K562 (cell line): Measurements from ENCODE around the gene JAG2. TPM values are rescaled to one million over a fixed set of nuclear protein-coding genes. Genes with fewer than 3 reads are reported as not detected.

Source experiments
- ATAC-seq: fragments of 200-7000 bp; cut with Tn5 transposase; 3 replicates; pipeline ENCODE4 v1.9.1; 2020; ENCODE audit warnings: moderate library complexity
- BruUV-seq: library from RNA; stranded (reverse); fragments of 400-500 nt; replicated peaks from 2 replicates; lab custom pipeline; 2021; lab: Mats Ljungman, UMichigan
- CTCF ChIA-PET: fragments of 300-600 bp; formaldehyde crosslinking; extraction: SDS; loops from one replicate; lab custom pipeline; 2021; ENCODE audit warnings: low intra/inter-chr PET ratio; lab: Yijun Ruan, JAX
- POLR2A ChIA-PET: fragments of 300-600, 350-650 bp; sonication (Branson Sonifier 250); formaldehyde crosslinking; extraction: SDS; loops from one replicate; lab custom pipeline; 2021; ENCODE audit warnings: antibody characterized with exemption, inconsistent platforms; lab: Yijun Ruan, JAX
- DNase-seq, 4 experiments: peaks; one replicate each; pipeline versions ENCODE4 v3.0.0 to v3.0.0-alpha.2; 2011 to 2018; ENCODE audit warnings: low spot score in 3 of 4, mixed read lengths in 3 of 4; ENCODE audit errors: extremely low read depth in 1 of 4
- FAIRE-seq: peaks from 2 replicates; lab custom pipeline; 2011; peaks lifted over from hg19 to GRCh38; lab: Jason Lieb, UNC
- H2AFZ ChIP-seq: 2 replicates; pipeline ENCODE4 v1.6.0; 2011; ENCODE audit warnings: low read depth, low read length, control low read depth, inconsistent platforms
- H3K27ac ChIP-seq: fragments of 200-600 bp; 3 replicates; pipeline ENCODE4 v1.8.0; 2011; ENCODE audit warnings: low read depth, mild to moderate bottlenecking, control low read depth, inconsistent platforms, low read length, moderate library complexity, mixed read lengths; ENCODE audit errors: extremely low read depth
- H3K27me3 ChIP-seq, 2 experiments: fragments of 300-600 bp in 1 of 2; 2 replicates in 1 of 2; 3 replicates in 1 of 2; pipeline versions ENCODE4 v1.6.0 to v1.8.0; 2011; ENCODE audit warnings: inconsistent platforms in 2 of 2, low read length in 2 of 2, mild to moderate bottlenecking in 1 of 2, mixed read lengths in 1 of 2, moderate library complexity in 1 of 2; ENCODE audit not compliant: control insufficient read depth in 2 of 2, insufficient read depth in 2 of 2
- H3K36me3 ChIP-seq: fragments of 300-600 bp; 3 replicates; pipeline ENCODE4 v1.8.0; 2011; ENCODE audit warnings: mild to moderate bottlenecking, low read length, inconsistent platforms; ENCODE audit not compliant: control insufficient read depth, insufficient read depth
- H3K4me1 ChIP-seq, 2 experiments: fragments of 200-600 bp in 1 of 2; replicated peaks in 1 of 2; 2 replicates in 1 of 2; 3 replicates in 1 of 2; pipeline versions ENCODE4 v1.5.1 to v1.8.0; 2011; ENCODE audit warnings: inconsistent platforms in 2 of 2, low read length in 2 of 2, mild to moderate bottlenecking in 1 of 2, mixed read lengths in 1 of 2, moderate library complexity in 1 of 2; ENCODE audit not compliant: control insufficient read depth in 2 of 2, insufficient read depth in 2 of 2
- H3K4me2 ChIP-seq: 2 replicates; pipeline ENCODE4 v1.6.1; 2011; ENCODE audit warnings: low read length, control low read depth, inconsistent platforms, mixed read lengths; ENCODE audit not compliant: insufficient read depth
- H3K4me3 ChIP-seq: fragments of 200-600 bp; sonication (generic), shearing (Covaris generic); 2 replicates; pipeline ENCODE4 v1.5.1; 2016; ENCODE audit warnings: control low read depth, inconsistent platforms
- H3K79me2 ChIP-seq: fragments of 200-600 bp; 3 replicates; pipeline ENCODE4 v1.8.0; 2011; ENCODE audit warnings: low read length, inconsistent platforms; ENCODE audit not compliant: control insufficient read depth, insufficient read depth
- H3K9ac ChIP-seq, 2 experiments: 2 replicates each; pipeline versions ENCODE4 v1.6.0 to v1.6.1; 2011; ENCODE audit warnings: low read depth in 2 of 2, low read length in 2 of 2, control low read depth in 1 of 2, inconsistent platforms in 1 of 2, mild to moderate bottlenecking in 1 of 2, mixed read lengths in 1 of 2; ENCODE audit not compliant: insufficient read depth in 1 of 2
- H3K9me1 ChIP-seq: one replicate; pipeline ENCODE4 v1.6.0; 2011; ENCODE audit warnings: inconsistent platforms, mild to moderate bottlenecking, low read length, moderate library complexity; ENCODE audit not compliant: control insufficient read depth, insufficient read depth
- H3K9me3 ChIP-seq: replicated peaks from 2 replicates; pipeline ENCODE4 v1.5.1; 2011; ENCODE audit warnings: low read depth, low read length, inconsistent platforms; ENCODE audit not compliant: control insufficient read depth, insufficient read depth
- H4K20me1 ChIP-seq: replicated peaks from 2 replicates; pipeline ENCODE4 v1.6.1; 2011; ENCODE audit warnings: low read length, inconsistent platforms, mixed read lengths; ENCODE audit not compliant: control insufficient read depth, insufficient read depth
- BHLHE40 ChIP-seq: IDR thresholded peaks from 2 replicates; pipeline ENCODE4 v1.6.1; 2011; ENCODE audit warnings: low read length, improper control_type of control experiment
- DACH1 ChIP-seq: fragments of 450-650 bp; IDR thresholded peaks from 2 replicates; pipeline ENCODE4 v1.6.1; 2018; ENCODE audit not compliant: partially characterized antibody
- ETV5 ChIP-seq: sonication (generic); formaldehyde crosslinking; IDR thresholded peaks from 2 replicates; pipeline ENCODE4 v1.4.0; 2020; ENCODE audit warnings: low read depth, mild to moderate bottlenecking, missing genetic modification reagents
- KAT8 ChIP-seq: fragments of 450-650 bp; IDR thresholded peaks from 2 replicates; pipeline ENCODE4 v1.6.1; 2016; ENCODE audit warnings: low read depth, mild to moderate bottlenecking
- MCM5 ChIP-seq: fragments of 450-650 bp; IDR thresholded peaks from 2 replicates; pipeline ENCODE4 v1.6.1; 2016; ENCODE audit warnings: low read depth
- MEF2A ChIP-seq: IDR thresholded peaks from 2 replicates; pipeline ENCODE4 v1.6.1; 2011; ENCODE audit warnings: low read depth, mild to moderate bottlenecking, low read length, moderate library complexity; ENCODE audit not compliant: control insufficient read depth
- NCOR1 ChIP-seq: fragments of 450-650 bp; IDR thresholded peaks from 2 replicates; pipeline ENCODE4 v1.6.1; 2016; ENCODE audit warnings: mild to moderate bottlenecking, moderate library complexity
- NELFE ChIP-seq: IDR thresholded peaks from 2 replicates; pipeline ENCODE4 v1.6.1; 2011; ENCODE audit warnings: mild to moderate bottlenecking; ENCODE audit not compliant: insufficient read depth, insufficient read length
- PCBP1 ChIP-seq: fragments of 200-400 bp; formaldehyde crosslinking; IDR thresholded peaks from 2 replicates; pipeline ENCODE4 v1.6.1; 2018; ENCODE audit warnings: mild to moderate bottlenecking, low read depth, low read length; ENCODE audit not compliant: poor library complexity, severe bottlenecking
- PRMT5 ChIP-seq: sonication (generic); formaldehyde crosslinking; IDR thresholded peaks from 2 replicates; pipeline ENCODE4 v1.5.0; 2020; ENCODE audit warnings: missing genetic modification reagents
- SP2 ChIP-seq: IDR thresholded peaks from 2 replicates; pipeline ENCODE4 v1.6.1; 2011; ENCODE audit warnings: mild to moderate bottlenecking, low read depth, low read length, moderate library complexity; ENCODE audit not compliant: poor library complexity, severe bottlenecking; ENCODE audit errors: extremely low read depth
- TRIM24 ChIP-seq, 2 experiments: fragments of 450-650 bp; IDR thresholded peaks; 2 replicates each; pipeline ENCODE4 v1.6.1; 2016
- TSC22D4 ChIP-seq: fragments of 450-650 bp; IDR thresholded peaks from 2 replicates; pipeline ENCODE4 v1.6.1; 2016; ENCODE audit warnings: missing genetic modification characterization, missing biosample characterization, control low read depth
- XRCC4 ChIP-seq: IDR thresholded peaks from one replicate; pipeline ENCODE4 v1.6.1; 2011; ENCODE audit not compliant: insufficient read depth, insufficient read length; ENCODE audit errors: extremely low read depth
- ZBTB49 ChIP-seq: sonication (generic); formaldehyde crosslinking; IDR thresholded peaks from 2 replicates; pipeline ENCODE4 v1.8.0; 2022; ENCODE audit warnings: missing genetic modification reagents, mild to moderate bottlenecking, borderline replicate concordance
- ZFP1 ChIP-seq: fragments of 450-650 bp; formaldehyde crosslinking; IDR thresholded peaks from 2 replicates; pipeline ENCODE4 v1.4.0; 2020; ENCODE audit warnings: mild to moderate bottlenecking, mixed read lengths
- ZFX ChIP-seq: sonication (generic); formaldehyde crosslinking; IDR thresholded peaks from 2 replicates; pipeline ENCODE4 v1.8.0; 2022; ENCODE audit warnings: mild to moderate bottlenecking, missing genetic modification reagents, moderate library complexity
- ZNF24 ChIP-seq: fragments of 450-650 bp; IDR thresholded peaks from 2 replicates; pipeline ENCODE4 v1.6.1; 2016
- WGBS: fragments of 100-300 bp; shearing (Covaris generic); methylation state at CpG from one replicate; pipeline ENCODE4 v1.1.6; 2016; ENCODE audit warnings: low coverage, mixed read lengths; ENCODE audit not compliant: insufficient coverage; ENCODE audit errors: missing lambda C conversion rate; 5-methylcytosine and 5-hydroxymethylcytosine counted together
- in situ Hi-C: fragments of 300-500 bp; cut with MboI; formaldehyde crosslinking; loops from 4 replicates; pipeline ENCODE4 v1.15.0; 2018; ENCODE audit warnings: inconsistent platforms, mixed read lengths
- intact Hi-C: fragments of 100-400 bp; cut with micrococcal nuclease; formaldehyde crosslinking; loops from 2 replicates; pipeline ENCODE4 v1.14.2; 2022
- polyA plus RNA-seq, 8 experiments: library from polyadenylated mRNA; depleted of rRNA in 4 of 8; stranded (reverse) in 5 of 8; unstranded in 3 of 8; fragments of >200 nt; fragmentation: Nextera tagmentation in 2 of 8; fragmentation: Illumina TruSeq in 1 of 8; extraction: Ambion mirVana in 2 of 8; extraction: Trizol in 1 of 8; gene quantifications; 2 replicates each; pipeline versions ENCODE4 v1.2.1 to v1.2.3, GENCODE V29; 2011 to 2014; ENCODE audit warnings: inconsistent platforms in 1 of 8, missing spikeins in 1 of 8
- total RNA-seq, 7 experiments: library from RNA; depleted of rRNA in 6 of 7; stranded (reverse); fragments of >200 nt in 6 of 7; fragmentation: Illumina TruSeq in 2 of 7; extraction: Trizol in 2 of 7; gene quantifications; 2 replicates each; pipeline versions ENCODE4 v1.2.1 to v1.2.3, GENCODE V29; 2011 to 2021; ENCODE audit warnings: low replicate concordance in 1 of 7
- TF ChIP-seq, protein P1 (sequence below): sonication (generic); formaldehyde crosslinking; IDR thresholded peaks from 2 replicates; pipeline ENCODE4 v1.8.1; 2023; ENCODE audit warnings: mild to moderate bottlenecking, missing genetic modification reagents, moderate library complexity

Gene JAG2
- total and polyA plus RNA-seq, 9 of the 15 experiments (the other 6 are each of a cell fraction or from before 2014, with no cell fraction given), result 0.25 to 48.4 (median 8.6) TPM

GRCh38 chr14:105151838-105152793 lies 16.5 kb downstream of the JAG2 start:
- CTCF ChIA-PET, result no interaction called here
- Histone ChIP-seq H3K4me3 (no peak overlapping the region), H3K9ac (no peak overlapping the region), H3K4me2 (no peak overlapping the region), H3K9me3 (no peaks in the 10 kb centered on the region), H4K20me1 (no peaks in the 10 kb centered on the region), H2AFZ (no peak overlapping the region), H3K27me3 (no peaks in the 10 kb centered on the region), H3K79me2 (no peaks in the 10 kb centered on the region), H3K36me3 (peaks cover 14% of the 10 kb centered on the region; the same call in 1 of the 3 replicates), H3K27ac (no peak overlapping the region), H3K4me1 (peaks cover 0 to 18% of the 10 kb centered on the region in 2 experiments; a peak in 2 of 5 replicates), H3K9me1 (no peaks in the 10 kb centered on the region)
- no peak for TF ChIP-seq MCM5
- TF ChIP-seq BHLHE40, result no peak
- no peak for TF ChIP-seq ZFP1 (CRISPR knock-in tag)
- no peak for TF ChIP-seq NCOR1
- TF ChIP-seq DACH1, result no peak
- no peak for TF ChIP-seq ZBTB49 (CRISPR knock-in tag)
- no peak for TF ChIP-seq NELFE
- no peak for TF ChIP-seq PRMT5 (CRISPR knock-in tag)
- TF ChIP-seq ZNF24, result no peak
- TF ChIP-seq SP2, result no peak
- TF ChIP-seq ETV5 (CRISPR knock-in tag), result no peak
- TF ChIP-seq ZFX, result no peak
- no peak for TF ChIP-seq TSC22D4 (tag)
- TF ChIP-seq MEF2A, result no peak
- no peak for TF ChIP-seq TRIM24 (IDR thresholded peaks at IDR 0.05)
- no peak for TF ChIP-seq KAT8
- TF ChIP-seq XRCC4, result no peak
- TF ChIP-seq, protein P1, sequence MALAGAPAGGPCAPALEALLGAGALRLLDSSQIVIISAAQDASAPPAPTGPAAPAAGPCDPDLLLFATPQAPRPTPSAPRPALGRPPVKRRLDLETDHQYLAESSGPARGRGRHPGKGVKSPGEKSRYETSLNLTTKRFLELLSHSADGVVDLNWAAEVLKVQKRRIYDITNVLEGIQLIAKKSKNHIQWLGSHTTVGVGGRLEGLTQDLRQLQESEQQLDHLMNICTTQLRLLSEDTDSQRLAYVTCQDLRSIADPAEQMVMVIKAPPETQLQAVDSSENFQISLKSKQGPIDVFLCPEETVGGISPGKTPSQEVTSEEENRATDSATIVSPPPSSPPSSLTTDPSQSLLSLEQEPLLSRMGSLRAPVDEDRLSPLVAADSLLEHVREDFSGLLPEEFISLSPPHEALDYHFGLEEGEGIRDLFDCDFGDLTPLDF (CRISPR knock-in tag), result no peak
- no peak for TF ChIP-seq PCBP1
- FAIRE-seq (no peak), DNase-seq (no peak), ATAC-seq (no peak)
- POLR2A ChIA-PET, result no interaction called here
- in situ Hi-C loops (no loop called here), intact Hi-C loops (no loop called here)
- 97% methylated on average over 11 of the region's 44 CpGs for WGBS
- no TSS peak for BruUV-seq
